Smooth muscle cell (in vitro differentiated cells): ENCODE data around the gene GFPT1. TPM values are rescaled to one million over a fixed set of nuclear protein-coding genes. Genes with fewer than 3 reads are reported as not detected.

Experiments
- DNase-seq: peaks from one replicate; lab custom pipeline; 2025; ENCODE audit not compliant: unreplicated experiment; lab: John Stamatoyannopoulos, UW
- H2AFZ ChIP-seq: fragments of 200-600 bp; sonication (generic); 2 replicates; pipeline ENCODE4 v1.6.0; 2016; ENCODE audit warnings: antibody characterized with exemption, low read depth, mild to moderate bottlenecking
- H3F3A ChIP-seq: fragments of 200-600 bp; sonication (generic); 2 replicates; pipeline ENCODE4 v1.6.0; 2017; ENCODE audit warnings: antibody characterized with exemption, low read depth
- H3K27ac ChIP-seq: fragments of 200-600 bp; sonication (generic); 2 replicates; pipeline ENCODE4 v1.5.1; 2016; ENCODE audit warnings: low read depth, mild to moderate bottlenecking
- H3K27me3 ChIP-seq: fragments of 200-600 bp; sonication (generic); 2 replicates; pipeline ENCODE4 v1.6.1; 2016; ENCODE audit warnings: low read depth, mild to moderate bottlenecking
- H3K36me3 ChIP-seq: fragments of 200-600 bp; sonication (generic); 2 replicates; pipeline ENCODE4 v1.5.1; 2016; ENCODE audit warnings: low read depth
- H3K4me1 ChIP-seq: fragments of 200-600 bp; sonication (generic); 2 replicates; pipeline ENCODE4 v1.5.1; 2016; ENCODE audit warnings: low read depth
- H3K4me2 ChIP-seq: fragments of 200-600 bp; sonication (generic); 2 replicates; pipeline ENCODE4 v1.6.0; 2016; ENCODE audit warnings: mild to moderate bottlenecking
- H3K4me3 ChIP-seq: fragments of 200-600 bp; sonication (generic); 2 replicates; pipeline ENCODE4 v1.5.1; 2016; ENCODE audit warnings: mild to moderate bottlenecking
- H3K79me2 ChIP-seq: fragments of 200-600 bp; sonication (generic); 2 replicates; pipeline ENCODE4 v1.6.0; 2016; ENCODE audit warnings: low read depth, mild to moderate bottlenecking
- H3K9ac ChIP-seq: fragments of 200-600 bp; sonication (generic); 2 replicates; pipeline ENCODE4 v1.6.0; 2016; ENCODE audit warnings: low read depth
- H3K9me3 ChIP-seq: fragments of 200-600 bp; sonication (generic); replicated peaks from 2 replicates; pipeline ENCODE4 v1.5.1; 2016; ENCODE audit warnings: low read depth
- H4K20me1 ChIP-seq: fragments of 200-600 bp; sonication (generic); 2 replicates; pipeline ENCODE4 v1.6.0; 2016; ENCODE audit warnings: low read depth
- CTCF ChIP-seq: fragments of 200-600 bp; sonication (generic); IDR thresholded peaks from 2 replicates; pipeline ENCODE4 v1.5.1; 2017; ENCODE audit warnings: borderline replicate concordance, mild to moderate bottlenecking, antibody characterized with exemption; ENCODE audit not compliant: insufficient read depth, poor library complexity, severe bottlenecking
- WGBS: methylation state at CpG from one replicate; pipeline ENCODE4 v1.1.7; 2016; ENCODE audit warnings: low lambda C conversion rate; 5-methylcytosine and 5-hydroxymethylcytosine counted together
- polyA plus RNA-seq: library from polyadenylated mRNA; unstranded; fragments of >200 nt; fragmentation: Nextera tagmentation; extraction: Ambion mirVana; gene quantifications from 2 replicates; pipeline ENCODE4 v1.2.1, GENCODE V29; 2016
- total RNA-seq: library from RNA; depleted of rRNA; stranded (reverse); fragments of >200 nt; gene quantifications from 2 replicates; pipeline ENCODE4 v1.2.3, GENCODE V29; 2014

Gene GFPT1
- total and polyA plus RNA-seq, 2 experiments from 2014 or later: 78.5 to 97.7 TPM

GRCh38 chr2:69322631-69323030 lies 64.4 kb downstream of the GFPT1 start:
- WGBS: 100% methylated on average over 1 of the region's 1 CpG
- H4K20me1 ChIP-seq: peaks cover 30% of the 10 kb centered on the region
- no peak overlapping the region for H3K4me2 ChIP-seq
- H3F3A ChIP-seq: peaks cover 7% of the 10 kb centered on the region
- no peak for TF ChIP-seq CTCF
- peaks cover 34% of the 10 kb centered on the region for H3K36me3 ChIP-seq
- no peaks in the 10 kb centered on the region for H3K27me3 ChIP-seq
- H3K27ac ChIP-seq: peak overlapping the region; percentile 46
- H3K79me2 ChIP-seq: peaks cover 24% of the 10 kb centered on the region
- DNase-seq: no peak
- H3K4me1 ChIP-seq: no peaks in the 10 kb centered on the region
- no peak overlapping the region for H3K9ac ChIP-seq
- peaks cover 4% of the 10 kb centered on the region for H3K9me3 ChIP-seq
- H2AFZ ChIP-seq: no peak overlapping the region
- H3K4me3 ChIP-seq: no peak overlapping the region

DNA sequence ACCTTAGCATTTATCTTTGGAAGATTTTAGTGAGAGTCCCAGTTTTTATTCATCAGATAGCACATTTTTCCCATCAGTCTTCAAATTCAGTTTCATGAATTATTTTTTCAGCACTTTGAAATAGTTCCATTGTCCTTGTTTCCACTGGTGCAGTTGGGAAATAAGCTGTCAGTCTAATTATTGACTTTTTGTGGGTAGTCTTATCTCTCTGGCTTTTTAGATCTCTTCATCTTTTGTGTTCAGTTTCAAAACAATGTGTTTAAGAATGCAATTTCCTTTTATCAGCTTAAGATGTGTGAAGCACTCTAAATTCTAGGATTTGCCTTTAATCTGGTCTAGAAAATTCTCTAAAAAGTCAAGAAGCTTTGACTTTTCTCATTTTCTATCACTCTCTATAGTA lies 70.5 kb downstream of the GFPT1 start:
- no peak overlapping the region for H3K27ac ChIP-seq
- H3K4me2 ChIP-seq: no peak overlapping the region
- H3K4me3 ChIP-seq: no peak overlapping the region

GRCh38 chr2:69315160-69315761 lies 71.8 kb downstream of the GFPT1 start:
- no peak for TF ChIP-seq CTCF
- Histone ChIP-seq H3K4me2 (no peak overlapping the region), H2AFZ (no peak overlapping the region), H3K4me1 (no peaks in the 10 kb centered on the region), H4K20me1 (peaks cover 3% of the 10 kb centered on the region), H3F3A (peaks cover 47% of the 10 kb centered on the region), H3K79me2 (no peaks in the 10 kb centered on the region), H3K9ac (no peak overlapping the region), H3K27ac (no peak overlapping the region), H3K9me3 (no peaks in the 10 kb centered on the region), H3K36me3 (peaks cover 10% of the 10 kb centered on the region), H3K27me3 (no peaks in the 10 kb centered on the region), H3K4me3 (no peak overlapping the region)
- no peak for DNase-seq
- 96% methylated on average over 4 of the region's 4 CpGs for WGBS

More for the DNA sequence above, 70.5 kb downstream of the GFPT1 start:
- no peaks in the 10 kb centered on the region for H3K27me3 ChIP-seq
- H3K9me3 ChIP-seq: no peaks in the 10 kb centered on the region
- peaks cover 13% of the 10 kb centered on the region for H4K20me1 ChIP-seq
- no peaks in the 10 kb centered on the region for H3K4me1 ChIP-seq
- peaks cover 12% of the 10 kb centered on the region for H3K36me3 ChIP-seq
- H3K79me2 ChIP-seq: peaks cover 2% of the 10 kb centered on the region
- no peak overlapping the region for H2AFZ ChIP-seq
- H3F3A ChIP-seq: peaks cover 36% of the 10 kb centered on the region
- no peak for DNase-seq
- TF ChIP-seq CTCF: no peak
- H3K9ac ChIP-seq: no peak overlapping the region

GRCh38 chr2:69311024-69311416 lies 76.0 kb downstream of the GFPT1 start:
- H3K27ac ChIP-seq: peak overlapping the region; percentile 92
- DNase-seq: no peak
- no peaks in the 10 kb centered on the region for H3K79me2 ChIP-seq
- no peaks in the 10 kb centered on the region for H3K9me3 ChIP-seq
- no peak overlapping the region for H3K4me3 ChIP-seq
- peaks cover 53% of the 10 kb centered on the region for H3F3A ChIP-seq
- H3K9ac ChIP-seq: no peak overlapping the region
- no peaks in the 10 kb centered on the region for H4K20me1 ChIP-seq
- peaks cover 6% of the 10 kb centered on the region for H3K4me1 ChIP-seq
- WGBS: 67% methylated on average over 2 of the region's 2 CpGs
- H2AFZ ChIP-seq: no peak overlapping the region
- H3K36me3 ChIP-seq: peaks cover 6% of the 10 kb centered on the region
- no peak overlapping the region for H3K4me2 ChIP-seq
- no peak for TF ChIP-seq CTCF
- no peaks in the 10 kb centered on the region for H3K27me3 ChIP-seq
